ENCODE data around the gene RSPO4.

Gene RSPO4

GRCh38 chr20:952196-952795 lies 49.8 kb downstream of the RSPO4 start:
- TF ChIP-seq EP300 (IDR thresholded peaks at IDR 0.05; ENCODE audit: borderline replicate concordance), result no peak
- TF ChIP-seq, protein P1, sequence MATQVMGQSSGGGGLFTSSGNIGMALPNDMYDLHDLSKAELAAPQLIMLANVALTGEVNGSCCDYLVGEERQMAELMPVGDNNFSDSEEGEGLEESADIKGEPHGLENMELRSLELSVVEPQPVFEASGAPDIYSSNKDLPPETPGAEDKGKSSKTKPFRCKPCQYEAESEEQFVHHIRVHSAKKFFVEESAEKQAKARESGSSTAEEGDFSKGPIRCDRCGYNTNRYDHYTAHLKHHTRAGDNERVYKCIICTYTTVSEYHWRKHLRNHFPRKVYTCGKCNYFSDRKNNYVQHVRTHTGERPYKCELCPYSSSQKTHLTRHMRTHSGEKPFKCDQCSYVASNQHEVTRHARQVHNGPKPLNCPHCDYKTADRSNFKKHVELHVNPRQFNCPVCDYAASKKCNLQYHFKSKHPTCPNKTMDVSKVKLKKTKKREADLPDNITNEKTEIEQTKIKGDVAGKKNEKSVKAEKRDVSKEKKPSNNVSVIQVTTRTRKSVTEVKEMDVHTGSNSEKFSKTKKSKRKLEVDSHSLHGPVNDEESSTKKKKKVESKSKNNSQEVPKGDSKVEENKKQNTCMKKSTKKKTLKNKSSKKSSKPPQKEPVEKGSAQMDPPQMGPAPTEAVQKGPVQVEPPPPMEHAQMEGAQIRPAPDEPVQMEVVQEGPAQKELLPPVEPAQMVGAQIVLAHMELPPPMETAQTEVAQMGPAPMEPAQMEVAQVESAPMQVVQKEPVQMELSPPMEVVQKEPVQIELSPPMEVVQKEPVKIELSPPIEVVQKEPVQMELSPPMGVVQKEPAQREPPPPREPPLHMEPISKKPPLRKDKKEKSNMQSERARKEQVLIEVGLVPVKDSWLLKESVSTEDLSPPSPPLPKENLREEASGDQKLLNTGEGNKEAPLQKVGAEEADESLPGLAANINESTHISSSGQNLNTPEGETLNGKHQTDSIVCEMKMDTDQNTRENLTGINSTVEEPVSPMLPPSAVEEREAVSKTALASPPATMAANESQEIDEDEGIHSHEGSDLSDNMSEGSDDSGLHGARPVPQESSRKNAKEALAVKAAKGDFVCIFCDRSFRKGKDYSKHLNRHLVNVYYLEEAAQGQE (IDR thresholded peaks at IDR 0.05; ENCODE audit: low read depth), result no peak
- no peak for TF ChIP-seq TEAD4 (IDR thresholded peaks at IDR 0.05)
- TF ChIP-seq MAX (IDR thresholded peaks at IDR 0.05), result no peak
- TF ChIP-seq FOXM1 (IDR thresholded peaks at IDR 0.05; ENCODE audit: borderline replicate concordance, low read depth), result no peak
- no peak for TF ChIP-seq TAF1 (IDR thresholded peaks at IDR 0.05; ENCODE audit: low read depth)
- TF ChIP-seq CREB1 (IDR thresholded peaks at IDR 0.05; ENCODE audit: low read depth), result no peak
- TF ChIP-seq EGR1 (IDR thresholded peaks at IDR 0.05), result no peak
- no peak for TF ChIP-seq CEBPB (IDR thresholded peaks at IDR 0.05)
- TF ChIP-seq, protein P2, sequence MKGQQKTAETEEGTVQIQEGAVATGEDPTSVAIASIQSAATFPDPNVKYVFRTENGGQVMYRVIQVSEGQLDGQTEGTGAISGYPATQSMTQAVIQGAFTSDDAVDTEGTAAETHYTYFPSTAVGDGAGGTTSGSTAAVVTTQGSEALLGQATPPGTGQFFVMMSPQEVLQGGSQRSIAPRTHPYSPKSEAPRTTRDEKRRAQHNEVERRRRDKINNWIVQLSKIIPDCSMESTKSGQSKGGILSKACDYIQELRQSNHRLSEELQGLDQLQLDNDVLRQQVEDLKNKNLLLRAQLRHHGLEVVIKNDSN (IDR thresholded peaks at IDR 0.05), result no peak
- no peak for TF ChIP-seq YY1 (IDR thresholded peaks at IDR 0.05; ENCODE audit: low read depth)
- no peak for TF ChIP-seq RAD21 (IDR thresholded peaks at IDR 0.05; ENCODE audit: low read depth)
- TF ChIP-seq NFIC (IDR thresholded peaks at IDR 0.05), result no peak
- no peak for TF ChIP-seq ZBTB7A (IDR thresholded peaks at IDR 0.05; ENCODE audit: low read depth)
- TF ChIP-seq TCF12 (IDR thresholded peaks at IDR 0.05; ENCODE audit: low read depth), result no peak

DNA sequence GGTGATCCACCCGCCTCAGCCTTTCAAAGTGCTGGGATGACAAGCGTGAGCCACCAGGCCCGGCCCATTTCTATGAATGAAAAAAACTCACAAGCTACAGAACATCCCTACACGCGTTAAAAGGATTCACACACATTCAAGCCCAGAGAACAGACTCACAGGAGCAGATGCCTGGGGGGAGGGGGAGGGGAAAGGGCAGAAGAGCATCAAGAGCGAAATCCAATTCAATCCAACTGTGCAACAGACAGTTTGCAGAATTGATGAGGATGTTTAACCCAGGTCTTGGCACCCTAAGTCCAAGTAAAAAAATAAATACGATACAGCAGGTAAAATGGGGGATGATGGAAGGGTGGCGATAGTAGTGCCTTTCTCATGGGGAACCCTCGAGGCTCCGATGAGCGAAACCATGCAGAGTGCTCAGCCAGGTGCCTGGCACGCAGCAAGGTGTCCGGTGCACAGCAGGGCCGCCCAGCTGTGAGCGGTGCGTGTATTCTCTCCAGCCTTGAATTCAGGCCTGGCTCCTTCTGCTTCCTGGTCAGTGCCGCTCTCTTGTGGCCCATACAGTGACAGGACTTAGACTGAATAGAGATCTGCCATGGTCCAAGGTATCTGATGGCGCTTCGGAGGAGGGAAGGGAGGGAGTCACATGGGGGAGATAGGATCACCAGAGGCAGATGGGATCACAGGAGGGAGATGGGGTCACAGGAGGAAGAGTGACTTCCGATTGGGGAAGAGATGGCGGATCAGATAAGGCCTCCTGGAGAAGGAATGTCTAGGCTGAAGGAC lies 50.5 kb downstream of the RSPO4 start:
- TF ChIP-seq YY1 (IDR thresholded peaks at IDR 0.05; ENCODE audit: low read depth) (no peak), EP300 (IDR thresholded peaks at IDR 0.05; ENCODE audit: borderline replicate concordance) (no peak), TEAD4 (IDR thresholded peaks at IDR 0.05) (no peak), FOXM1 (IDR thresholded peaks at IDR 0.05; ENCODE audit: borderline replicate concordance, low read depth) (no peak), CEBPB (IDR thresholded peaks at IDR 0.05) (no peak), RAD21 (IDR thresholded peaks at IDR 0.05; ENCODE audit: low read depth) (peak; percentile 18; the same call in 1 of the 2 replicates)
- TF ChIP-seq, protein P1 (IDR thresholded peaks at IDR 0.05; ENCODE audit: low read depth), result no peak
- TF ChIP-seq, protein P2 (IDR thresholded peaks at IDR 0.05), result no peak

- no peak for TF ChIP-seq FOXM1 (IDR thresholded peaks at IDR 0.05; ENCODE audit: borderline replicate concordance, low read depth)
- TF ChIP-seq, protein P1 (IDR thresholded peaks at IDR 0.05; ENCODE audit: low read depth), result no peak
- no peak for TF ChIP-seq ZBTB7A (IDR thresholded peaks at IDR 0.05; ENCODE audit: low read depth)
- TF ChIP-seq, protein P2 (IDR thresholded peaks at IDR 0.05), result no peak
- TF ChIP-seq TCF12 (IDR thresholded peaks at IDR 0.05; ENCODE audit: low read depth), result no peak
- TF ChIP-seq RAD21 (IDR thresholded peaks at IDR 0.05; ENCODE audit: low read depth), result no peak
- no peak for TF ChIP-seq EP300 (IDR thresholded peaks at IDR 0.05; ENCODE audit: borderline replicate concordance)
- TF ChIP-seq MAX (IDR thresholded peaks at IDR 0.05), result no peak
- TF ChIP-seq TAF1 (IDR thresholded peaks at IDR 0.05; ENCODE audit: low read depth), result no peak
- no peak for TF ChIP-seq CREB1 (IDR thresholded peaks at IDR 0.05; ENCODE audit: low read depth)
- no peak for TF ChIP-seq YY1 (IDR thresholded peaks at IDR 0.05; ENCODE audit: low read depth)
- no peak for TF ChIP-seq CEBPB (IDR thresholded peaks at IDR 0.05)
- no peak for TF ChIP-seq NFIC (IDR thresholded peaks at IDR 0.05)
- TF ChIP-seq EGR1 (IDR thresholded peaks at IDR 0.05), result no peak
- no peak for TF ChIP-seq TEAD4 (IDR thresholded peaks at IDR 0.05)
Measured at GRCh38 chr20:949717-950116, 52.4 kb downstream of the RSPO4 start.

All from Ishikawa (cell line).